WERI-Rb-1 (cell line): ENCODE results near the gene CMIP.

ENCODE experiments used
- DNase-seq: peaks from one replicate; pipeline ENCODE4 v3.0.0-alpha.2; 2020
- H3K27ac ChIP-seq: fragments of 250-450 bp; sonication (Bioruptor Pico); 2 replicates; pipeline ENCODE4 v1.5.1; 2020; ENCODE audit warnings: mild to moderate bottlenecking, moderate library complexity
- H3K27me3 ChIP-seq: fragments of 250-450 bp; sonication (Bioruptor Pico); 2 replicates; pipeline ENCODE4 v1.5.1; 2021; ENCODE audit warnings: mild to moderate bottlenecking, low read depth, moderate library complexity; ENCODE audit not compliant: insufficient read depth, severe bottlenecking
- H3K36me3 ChIP-seq: fragments of 250-450 bp; sonication (Bioruptor Pico); 2 replicates; pipeline ENCODE4 v1.5.1; 2020; ENCODE audit warnings: mild to moderate bottlenecking, moderate library complexity
- H3K4me3 ChIP-seq: 2 replicates; pipeline ENCODE4 v1.5.1; 2011; ENCODE audit warnings: low read depth, mild to moderate bottlenecking, control low read depth, low read length
- H3K9me3 ChIP-seq: fragments of 250-450 bp; sonication (Bioruptor Pico); 2 replicates; pipeline ENCODE4 v1.5.1; 2021; ENCODE audit warnings: mild to moderate bottlenecking, moderate library complexity; ENCODE audit not compliant: severe bottlenecking
- TF ChIP-seq, protein P1 (sequence below): IDR thresholded peaks from 2 replicates; pipeline ENCODE4 v1.5.1; 2011; ENCODE audit warnings: low read depth, mild to moderate bottlenecking, control low read depth, inconsistent platforms, low read length

CMIP gene

GRCh38 chr16:81550432-81550808 lies 105.8 kb downstream of the CMIP start:
- no peaks in the 10 kb centered on the region for H3K27me3 ChIP-seq
- H3K4me3 ChIP-seq, result no peak overlapping the region

DNA sequence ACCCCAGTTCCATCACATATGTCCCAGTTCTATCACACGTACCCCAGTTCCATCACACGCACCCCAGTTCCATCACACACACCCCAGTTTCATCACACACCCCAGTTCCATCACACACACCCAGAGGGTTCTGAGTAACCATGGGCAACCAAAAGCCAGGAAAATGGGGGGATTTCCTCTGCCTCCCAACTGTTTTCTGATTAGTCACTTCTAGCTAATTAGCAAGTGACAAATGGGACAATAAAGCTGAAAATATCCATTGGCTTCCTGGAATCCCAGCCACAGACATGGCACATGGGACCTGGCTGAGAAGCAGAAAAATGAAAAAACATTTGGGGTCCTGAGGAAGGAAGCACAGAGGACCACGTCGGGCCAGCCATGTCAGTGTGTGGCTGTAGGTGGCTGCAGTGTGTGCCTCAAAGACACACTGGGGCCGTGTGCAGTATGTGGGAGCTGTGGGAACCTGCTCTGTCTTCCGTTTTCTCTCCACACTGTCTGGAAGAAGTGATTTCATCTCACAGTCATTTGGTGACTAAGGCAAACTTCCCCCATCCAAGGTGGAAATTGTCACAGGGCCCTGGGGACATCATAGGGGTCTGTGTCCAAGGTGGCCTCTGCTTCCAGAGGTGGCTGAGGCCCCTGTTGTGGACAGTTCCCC lies 106.7 kb downstream of the CMIP start:
- no peak overlapping the region for H3K4me3 ChIP-seq
- no peak for DNase-seq
- no peaks in the 10 kb centered on the region for H3K9me3 ChIP-seq
- TF ChIP-seq, protein P1, sequence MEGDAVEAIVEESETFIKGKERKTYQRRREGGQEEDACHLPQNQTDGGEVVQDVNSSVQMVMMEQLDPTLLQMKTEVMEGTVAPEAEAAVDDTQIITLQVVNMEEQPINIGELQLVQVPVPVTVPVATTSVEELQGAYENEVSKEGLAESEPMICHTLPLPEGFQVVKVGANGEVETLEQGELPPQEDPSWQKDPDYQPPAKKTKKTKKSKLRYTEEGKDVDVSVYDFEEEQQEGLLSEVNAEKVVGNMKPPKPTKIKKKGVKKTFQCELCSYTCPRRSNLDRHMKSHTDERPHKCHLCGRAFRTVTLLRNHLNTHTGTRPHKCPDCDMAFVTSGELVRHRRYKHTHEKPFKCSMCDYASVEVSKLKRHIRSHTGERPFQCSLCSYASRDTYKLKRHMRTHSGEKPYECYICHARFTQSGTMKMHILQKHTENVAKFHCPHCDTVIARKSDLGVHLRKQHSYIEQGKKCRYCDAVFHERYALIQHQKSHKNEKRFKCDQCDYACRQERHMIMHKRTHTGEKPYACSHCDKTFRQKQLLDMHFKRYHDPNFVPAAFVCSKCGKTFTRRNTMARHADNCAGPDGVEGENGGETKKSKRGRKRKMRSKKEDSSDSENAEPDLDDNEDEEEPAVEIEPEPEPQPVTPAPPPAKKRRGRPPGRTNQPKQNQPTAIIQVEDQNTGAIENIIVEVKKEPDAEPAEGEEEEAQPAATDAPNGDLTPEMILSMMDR, result no peak
- H3K27me3 ChIP-seq, result no peaks in the 10 kb centered on the region
- no peaks in the 10 kb centered on the region for H3K36me3 ChIP-seq
- H3K27ac ChIP-seq, result no peak overlapping the region

More at GRCh38 chr16:81550432-81550808, 105.8 kb downstream of the CMIP start:
- TF ChIP-seq, protein P1, result no peak
- Histone ChIP-seq H3K9me3 (no peaks in the 10 kb centered on the region), H3K36me3 (no peaks in the 10 kb centered on the region), H3K27ac (no peak overlapping the region)
- DNase-seq, result no peak

DNA sequence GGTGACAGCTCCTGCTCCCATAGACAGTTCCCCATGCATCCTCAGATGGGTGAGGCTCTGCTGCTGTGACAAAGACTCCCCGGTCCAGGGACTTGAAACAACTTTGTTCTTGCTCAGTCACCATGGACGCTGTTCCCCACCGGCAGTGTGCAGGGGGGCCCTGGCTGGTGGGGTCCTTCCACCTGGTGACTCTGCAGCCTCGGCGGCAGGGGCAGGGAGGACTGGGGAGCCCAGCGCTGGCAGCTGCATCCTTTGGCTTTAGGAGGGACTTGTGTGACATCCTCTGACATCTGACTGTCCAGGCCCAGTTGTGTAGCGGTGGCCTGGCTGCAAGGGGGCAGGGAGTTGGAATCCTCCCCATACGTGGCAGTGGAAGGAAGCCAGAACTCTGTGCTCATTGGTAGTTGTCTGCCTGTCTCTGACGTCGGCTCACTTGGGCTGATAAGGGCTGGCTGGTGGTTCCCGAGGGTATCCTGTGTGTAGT lies 107.3 kb downstream of the CMIP start:
- TF ChIP-seq, protein P1, result no peak
- Histone ChIP-seq H3K27ac (no peak overlapping the region), H3K27me3 (no peaks in the 10 kb centered on the region), H3K36me3 (no peaks in the 10 kb centered on the region), H3K9me3 (no peaks in the 10 kb centered on the region), H3K4me3 (no peak overlapping the region)
- no peak for DNase-seq

DNA sequence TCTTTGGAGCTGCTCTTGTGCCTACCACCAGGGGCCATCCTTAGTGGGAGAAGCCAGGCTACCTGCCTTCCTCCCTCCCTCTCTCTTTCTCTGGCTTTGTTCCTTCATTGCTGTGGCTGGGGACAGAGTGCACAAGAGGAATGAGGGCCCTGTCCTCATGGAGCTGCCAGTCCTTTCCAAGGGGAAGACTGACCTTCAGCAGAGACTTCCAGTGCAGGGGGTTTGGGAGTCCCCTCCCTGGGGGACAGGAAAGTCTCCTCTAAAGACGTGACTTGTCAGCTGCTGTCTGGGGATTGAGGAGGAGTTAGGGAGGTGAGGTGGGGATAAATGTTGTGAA lies 108.1 kb downstream of the CMIP start:
- no peak overlapping the region for H3K4me3 ChIP-seq
- no peaks in the 10 kb centered on the region for H3K9me3 ChIP-seq
- DNase-seq, result no peak
- no peaks in the 10 kb centered on the region for H3K36me3 ChIP-seq
- H3K27ac ChIP-seq, result no peak overlapping the region
- TF ChIP-seq, protein P1, result no peak
- H3K27me3 ChIP-seq, result no peaks in the 10 kb centered on the region

- H3K36me3 ChIP-seq, result no peaks in the 10 kb centered on the region
- H3K27ac ChIP-seq, result no peak overlapping the region
- no peaks in the 10 kb centered on the region for H3K27me3 ChIP-seq
- TF ChIP-seq, protein P1, result no peak
- DNase-seq, result no peak
- H3K4me3 ChIP-seq, result no peak overlapping the region
- no peaks in the 10 kb centered on the region for H3K9me3 ChIP-seq
Measured at GRCh38 chr16:81553080-81553813, 108.6 kb downstream of the CMIP start.
